GM12892 (cell line): Measurements from ENCODE around the gene PPM1L.

Experiments
- DNase-seq: peaks from one replicate; pipeline ENCODE4 v3.0.0; 2011; ENCODE audit not compliant: insufficient read length
- FAIRE-seq: peaks from 2 replicates; lab custom pipeline; 2011; peaks lifted over from hg19 to GRCh38; lab: Jason Lieb, UNC
- POLR2A ChIP-seq: IDR thresholded peaks from 2 replicates; pipeline ENCODE4 v1.6.1; 2011; ENCODE audit warnings: low read depth, low read length, control low read depth
- POLR2AphosphoS5 ChIP-seq: IDR thresholded peaks from 2 replicates; pipeline ENCODE4 v1.6.1; 2011; ENCODE audit warnings: low read depth, low read length, control low read depth
- TAF1 ChIP-seq: IDR thresholded peaks from 2 replicates; pipeline ENCODE4 v1.6.1; 2011; ENCODE audit warnings: low read depth, mild to moderate bottlenecking, control low read depth, low read length, borderline replicate concordance

PPM1L gene

DNA sequence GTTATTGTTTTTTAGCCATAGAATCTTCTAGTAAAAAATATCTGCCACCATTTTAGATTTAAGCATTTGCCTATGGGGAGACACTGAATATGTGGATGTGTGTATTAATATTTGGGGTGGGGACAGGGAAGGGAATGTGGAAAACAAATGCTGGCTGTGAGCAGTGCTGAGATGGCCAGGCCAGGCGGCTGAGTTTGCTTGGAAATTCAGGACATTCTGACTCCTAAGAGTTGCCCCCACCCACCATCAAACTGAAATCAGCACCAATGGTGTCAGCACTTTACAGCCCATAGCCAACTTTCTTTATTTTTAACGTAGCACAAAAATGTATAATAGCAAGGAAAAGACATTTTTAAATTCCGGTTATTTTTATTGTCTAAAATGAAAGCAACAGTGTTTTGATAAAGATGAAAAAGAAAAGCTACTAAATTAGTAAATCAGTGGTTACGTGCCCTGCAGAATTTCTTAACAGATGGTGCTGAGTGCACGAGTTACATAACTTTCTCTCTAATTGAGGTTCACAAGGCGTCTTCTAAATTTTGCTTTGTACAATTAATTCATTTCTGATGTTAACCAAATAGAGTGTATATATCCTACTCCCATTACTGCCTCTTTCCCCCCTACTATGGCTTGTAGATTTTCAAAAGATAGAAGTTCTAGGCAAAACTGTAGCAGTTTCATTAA lies 315.1 kb downstream of the PPM1L start:
- no peak for TF ChIP-seq TAF1
- no peak for TF ChIP-seq POLR2AphosphoS5
- no peak for TF ChIP-seq POLR2A
- no peak for FAIRE-seq
- DNase-seq, result no peak

DNA sequence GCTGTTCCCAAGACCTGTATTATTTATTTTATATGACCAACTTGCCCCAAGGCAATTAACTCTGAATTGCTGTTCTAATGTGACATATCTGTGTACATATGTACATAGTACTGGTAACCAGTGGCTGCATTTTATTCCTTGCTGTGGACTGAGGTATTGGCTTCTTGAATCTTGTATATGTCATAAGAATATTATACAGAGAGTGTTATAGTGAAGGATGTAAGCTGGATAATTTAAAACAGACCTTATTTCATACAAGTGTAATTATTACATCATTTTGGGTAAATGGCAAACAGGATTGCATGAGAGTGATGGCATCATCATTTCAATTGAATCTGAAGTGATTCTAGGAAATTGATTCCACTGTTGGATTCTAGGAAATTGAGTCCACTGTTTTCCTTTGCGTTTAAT lies 316.2 kb downstream of the PPM1L start:
- DNase-seq (no peak), FAIRE-seq (no peak)
- TF ChIP-seq POLR2AphosphoS5 (no peak), POLR2A (no peak), TAF1 (no peak)

DNA sequence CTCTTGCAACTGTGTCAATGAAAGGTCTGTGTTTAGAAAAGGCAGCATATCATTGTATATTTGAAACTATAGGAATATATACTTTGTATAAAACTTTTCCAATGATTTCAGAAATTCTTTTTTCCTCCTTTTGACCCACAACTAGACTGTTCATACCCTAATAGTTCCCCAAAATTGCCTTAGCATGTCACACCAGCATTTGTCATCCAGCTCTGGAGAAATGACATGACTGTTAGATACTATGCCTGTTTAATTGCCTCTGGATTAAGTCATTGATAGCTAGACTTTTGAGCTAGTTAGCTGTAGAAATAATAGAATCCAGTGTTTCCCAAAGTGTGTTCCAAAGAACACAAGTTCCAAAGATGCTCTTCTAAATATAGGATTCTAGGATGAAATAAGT lies 316.7 kb downstream of the PPM1L start:
- TF ChIP-seq TAF1 (no peak), POLR2AphosphoS5 (no peak), POLR2A (no peak)
- FAIRE-seq, result no peak
- DNase-seq, result no peak

DNA sequence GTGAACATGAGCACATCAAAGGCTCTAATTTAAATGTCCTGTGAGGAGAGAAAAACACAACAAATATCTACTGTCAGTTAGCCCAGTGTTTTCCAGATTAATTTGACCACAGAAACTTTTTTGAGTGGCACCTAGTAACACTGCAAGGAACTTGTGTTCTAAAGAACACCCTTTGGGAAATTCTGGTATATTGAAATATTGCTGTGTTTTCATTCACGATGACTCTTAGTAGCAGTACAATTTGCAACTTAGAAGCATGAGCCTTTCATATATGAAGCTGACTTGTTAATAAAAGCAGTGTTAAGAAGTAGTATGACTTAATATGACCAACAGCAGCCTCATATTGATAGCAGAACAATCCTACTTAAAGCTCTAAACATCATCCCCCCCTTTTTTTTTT lies 317.1 kb downstream of the PPM1L start:
- FAIRE-seq, result no peak
- DNase-seq, result no peak
- TF ChIP-seq POLR2AphosphoS5, result no peak
- TF ChIP-seq TAF1, result no peak
- TF ChIP-seq POLR2A, result no peak

DNA sequence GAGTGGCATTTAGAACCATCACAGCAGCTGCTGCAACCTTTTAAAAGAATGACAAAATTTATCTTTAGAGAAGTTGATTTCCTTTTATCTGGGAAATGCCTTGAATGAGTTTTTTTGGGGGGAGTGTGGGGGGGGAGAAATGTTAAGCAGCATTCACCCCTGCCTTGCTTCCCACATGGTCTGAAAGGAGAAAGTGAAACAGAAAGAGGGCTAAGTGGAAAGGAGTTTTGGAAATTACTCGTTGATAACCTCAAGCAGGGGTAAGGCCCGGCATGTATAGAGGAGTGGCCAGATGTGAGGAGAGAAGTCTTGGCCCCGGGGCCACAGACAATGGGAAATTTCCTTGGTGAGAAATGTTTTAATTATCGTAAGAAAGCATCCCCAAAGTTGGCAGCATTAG lies 325.6 kb downstream of the PPM1L start:
- TF ChIP-seq TAF1, result no peak
- TF ChIP-seq POLR2A, result no peak
- TF ChIP-seq POLR2AphosphoS5, result no peak
- DNase-seq (no peak), FAIRE-seq (peak; percentile 80)

DNA sequence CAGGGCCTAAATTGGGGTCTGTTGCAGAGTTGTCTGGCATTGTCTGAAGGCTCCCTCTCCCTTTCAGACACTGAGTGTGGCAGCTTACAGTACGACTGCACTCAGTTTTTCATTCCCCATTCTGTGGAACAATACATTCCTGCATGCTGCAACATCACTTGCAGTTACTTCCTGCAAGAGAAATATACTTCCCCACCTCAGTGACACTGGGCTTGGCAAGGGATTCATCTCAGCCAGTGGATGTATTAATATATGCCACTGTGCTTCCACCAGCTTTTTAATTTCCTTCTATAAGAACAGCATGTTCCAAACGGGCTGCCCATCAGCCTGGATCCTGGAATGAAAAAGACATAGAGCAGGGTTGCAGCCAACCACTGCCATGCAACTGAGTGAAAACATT lies 326.0 kb downstream of the PPM1L start:
- peak; percentile 70 for FAIRE-seq
- no peak for DNase-seq
- no peak for TF ChIP-seq POLR2AphosphoS5
- no peak for TF ChIP-seq POLR2A
- TF ChIP-seq TAF1, result no peak

DNA sequence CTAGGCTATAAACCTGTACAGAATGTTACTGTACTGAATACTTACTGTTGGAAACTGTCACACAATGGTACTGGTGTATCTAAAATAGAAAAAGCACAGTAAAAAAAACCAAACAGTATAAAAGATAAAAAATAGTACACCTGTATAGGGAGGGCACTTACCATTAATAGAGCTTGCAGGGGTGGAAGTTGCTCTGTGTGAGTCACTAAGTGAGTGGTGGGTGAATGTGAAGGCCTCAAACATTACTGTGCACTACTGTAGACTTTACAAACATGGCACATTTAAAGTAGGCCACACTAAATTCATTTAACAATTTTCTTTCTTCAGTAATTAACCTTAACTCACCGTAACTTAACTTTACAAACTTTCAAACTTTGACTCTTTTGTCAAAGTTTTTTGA lies 327.1 kb downstream of the PPM1L start:
- DNase-seq (no peak), FAIRE-seq (peak; percentile 67)
- TF ChIP-seq TAF1 (no peak), POLR2AphosphoS5 (no peak), POLR2A (no peak)

DNA sequence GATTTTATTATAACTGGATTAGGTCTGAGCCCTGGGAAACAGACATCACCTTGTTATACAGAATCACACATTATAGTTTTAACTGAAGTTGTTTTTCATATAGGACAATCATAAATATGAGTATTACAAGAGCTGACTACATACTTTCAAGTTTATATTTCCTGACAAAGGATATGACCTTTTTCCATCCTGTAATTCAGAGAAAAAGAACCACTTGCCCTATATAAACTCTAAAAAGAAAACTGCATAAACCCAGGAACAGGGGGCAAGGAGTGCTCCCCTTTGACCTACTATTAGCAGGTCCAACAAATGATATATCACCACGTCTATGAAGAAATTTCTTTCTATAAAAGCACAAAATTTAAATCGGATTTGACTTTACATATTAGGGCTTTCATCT lies 328.2 kb downstream of the PPM1L start:
- no peak for TF ChIP-seq POLR2AphosphoS5
- no peak for TF ChIP-seq TAF1
- FAIRE-seq (no peak), DNase-seq (no peak)

DNA sequence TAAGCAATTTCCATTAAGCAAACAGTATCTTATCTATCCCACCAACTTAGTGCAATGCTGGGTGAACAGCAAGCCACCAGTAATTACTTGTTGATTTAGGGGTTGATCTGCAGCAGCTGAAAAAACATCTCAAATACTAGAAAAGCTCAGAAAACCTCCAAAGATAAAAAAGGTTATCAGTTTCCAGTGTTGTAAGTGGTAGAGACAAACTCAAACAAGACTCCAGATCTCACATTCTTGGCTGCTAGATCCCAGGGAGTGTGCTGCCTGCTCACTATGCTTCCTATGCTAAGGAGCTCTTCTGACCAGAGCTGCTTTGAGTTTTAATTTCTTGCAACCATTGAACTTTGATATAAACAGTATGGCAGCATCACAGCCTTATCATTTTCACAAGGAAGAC lies 337.9 kb downstream of the PPM1L start:
- no peak for FAIRE-seq
- TF ChIP-seq POLR2AphosphoS5, result no peak
- no peak for DNase-seq

DNA sequence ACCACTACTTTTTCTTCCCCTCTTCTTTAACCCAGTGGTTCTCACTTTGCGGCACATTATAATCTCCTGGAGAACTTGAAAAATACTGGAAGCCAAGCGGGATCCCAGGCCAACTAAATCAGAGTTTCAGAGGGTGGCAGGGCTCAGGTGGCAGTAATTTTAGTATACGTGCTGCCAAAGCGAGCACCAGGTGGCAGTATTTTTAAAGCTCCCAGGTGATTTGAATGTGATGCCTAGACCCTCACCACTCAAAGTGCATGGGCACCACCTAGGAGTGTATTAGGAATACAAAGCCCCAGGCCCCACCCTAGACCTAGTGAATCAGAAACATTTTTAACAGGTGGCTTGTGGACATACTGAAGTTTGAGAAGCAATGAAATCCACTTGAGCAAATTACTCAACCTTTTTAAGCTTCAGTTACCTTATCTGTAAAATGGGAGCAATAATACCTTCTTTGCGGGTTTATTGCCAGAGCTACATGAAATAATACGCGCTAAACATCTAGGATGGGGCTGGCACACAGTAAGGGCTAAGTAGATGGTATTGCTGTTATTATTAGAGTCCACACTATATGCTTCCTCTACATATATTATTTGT lies 340.8 kb downstream of the PPM1L start:
- no peak for TF ChIP-seq POLR2AphosphoS5
- no peak for TF ChIP-seq TAF1
- TF ChIP-seq POLR2A, result no peak
- peak; percentile 70 for FAIRE-seq
- DNase-seq, result no peak

DNA sequence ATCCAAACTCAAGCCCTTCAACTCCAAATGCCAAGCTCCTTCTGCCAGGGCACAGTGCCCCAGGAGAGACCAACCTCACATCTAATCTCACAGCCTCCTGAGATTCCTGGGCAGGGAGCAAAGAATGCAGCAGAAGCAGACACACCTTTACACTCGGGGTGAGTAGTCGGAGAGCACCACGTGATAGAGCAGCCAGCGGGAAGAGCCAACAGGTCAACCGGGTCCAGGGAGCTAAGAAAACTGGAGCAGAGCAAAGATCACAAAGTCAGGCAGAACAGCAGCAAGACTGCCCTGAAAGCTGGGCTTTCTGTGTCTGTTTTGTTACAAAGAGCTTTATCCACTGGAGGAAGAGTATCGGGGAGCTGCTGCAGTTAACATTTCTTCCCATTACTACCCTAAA lies 345.0 kb downstream of the PPM1L start:
- no peak for TF ChIP-seq POLR2AphosphoS5
- TF ChIP-seq TAF1, result no peak
- no peak for TF ChIP-seq POLR2A
- FAIRE-seq (no peak), DNase-seq (no peak)

DNA sequence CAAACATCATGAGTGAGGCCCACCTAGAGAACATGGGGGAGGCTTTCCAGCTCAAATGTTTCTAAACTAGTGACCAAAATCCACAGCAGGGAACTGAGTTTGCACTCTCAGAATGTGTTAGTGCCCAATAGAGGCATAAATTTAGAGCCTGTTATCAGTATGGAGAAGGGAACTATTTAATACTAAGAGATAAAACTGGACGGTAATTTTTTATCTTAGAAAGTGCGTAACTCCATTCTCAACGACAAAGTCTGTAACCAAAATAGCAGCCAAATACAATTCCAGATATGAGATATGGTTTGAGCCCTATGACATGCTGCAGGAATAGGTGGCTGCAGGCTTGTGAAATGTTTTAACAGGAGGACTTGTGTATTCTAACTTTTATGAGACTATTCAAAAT lies 345.6 kb downstream of the PPM1L start:
- DNase-seq (no peak), FAIRE-seq (no peak)
- no peak for TF ChIP-seq POLR2AphosphoS5
- TF ChIP-seq POLR2A, result no peak
- no peak for TF ChIP-seq TAF1
